Vagina (tissue), 2 donors: ENCODE measurements around the gene IL1R2. TPM values are rescaled to one million over a fixed set of nuclear protein-coding genes. Genes with fewer than 3 reads are reported as not detected.
A peak's percentile ranks its signal among the peaks of the same experiment; 100 is the strongest.

ENCODE experiments used
- DNase-seq, 2 donors: peaks; one replicate each; pipeline ENCODE4 v3.0.0-alpha.2; 2017; ENCODE audit errors: extremely low spot score in 2 of 2
- H3K27ac ChIP-seq: fragments of 200-600 bp; sonication (generic); one replicate; pipeline ENCODE4 v1.5.1; 2019
- H3K27me3 ChIP-seq: fragments of 200-600 bp; sonication (generic); one replicate; pipeline ENCODE4 v1.5.1; 2019
- H3K36me3 ChIP-seq, 2 donors: fragments of 200-600 bp; sonication (generic); one replicate each; pipeline ENCODE4 v1.5.1; 2017 to 2019
- H3K4me1 ChIP-seq: fragments of 200-600 bp; sonication (generic); one replicate; pipeline ENCODE4 v1.5.1; 2019
- H3K4me3 ChIP-seq, 2 donors: fragments of 200-600 bp; sonication (generic); 1 replicate in 1 of 2; 2 replicates in 1 of 2; pipeline ENCODE4 v1.5.1; 2016 to 2019
- H3K9me3 ChIP-seq: fragments of 200-600 bp; sonication (generic); one replicate; pipeline ENCODE4 v1.5.1; 2019
- POLR2A ChIP-seq, 2 donors: fragments of 450-650 bp; IDR thresholded peaks; one replicate each; pipeline ENCODE4 v1.6.1; 2017; ENCODE audit warnings: antibody characterized with exemption in 2 of 2, mild to moderate bottlenecking in 2 of 2, moderate library complexity in 2 of 2
- POLR2AphosphoS5 ChIP-seq, 2 donors: sonication (generic); formaldehyde crosslinking; IDR thresholded peaks; one replicate each; pipeline ENCODE4 v1.9.0; 2017; ENCODE audit warnings: antibody characterized with exemption in 2 of 2, mild to moderate bottlenecking in 2 of 2, low read depth in 1 of 2; ENCODE audit not compliant: insufficient read depth in 1 of 2
- intact Hi-C: fragments of 100-400 bp; cut with DNase I; formaldehyde crosslinking; loops from one replicate; pipeline ENCODE4 v1.15.1; 2023
- total RNA-seq: library from RNA; depleted of rRNA; stranded (reverse); fragments of >200 nt; gene quantifications from one replicate; pipeline ENCODE4 v1.2.3, GENCODE V29; 2016
- TF ChIP-seq, protein P1 (sequence below), 3 experiments: fragments of 450-650 bp in 2 of 3; fragments of 200-600 bp in 1 of 3; sonication (generic) in 1 of 3; IDR thresholded peaks; one replicate each; pipeline ENCODE4 v1.5.1; 2017 to 2019; ENCODE audit warnings: antibody characterized with exemption in 3 of 3, mild to moderate bottlenecking in 2 of 3, moderate library complexity in 2 of 3

Gene IL1R2
- total RNA-seq, 1 donor from 2014 or later, result 63.3 TPM

DNA sequence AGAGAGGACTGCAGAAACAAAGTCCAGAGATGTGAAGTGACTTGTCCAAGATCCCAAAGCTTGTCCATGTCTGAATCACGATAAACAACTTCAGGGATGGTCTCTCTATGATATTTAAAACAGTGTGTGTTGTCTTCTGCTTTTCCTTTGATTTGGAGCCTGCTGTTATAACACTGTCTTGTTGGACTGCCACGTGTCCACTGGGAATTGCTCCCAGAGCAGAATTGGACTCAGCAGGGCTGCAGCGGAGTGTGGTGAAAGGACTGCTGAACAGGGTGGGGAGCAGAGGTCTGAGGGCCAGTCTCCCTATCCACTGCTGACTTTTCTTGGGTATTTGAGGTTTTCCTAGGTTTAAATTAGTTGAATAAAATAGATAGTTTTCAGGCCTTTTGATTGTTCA lies 68.3 kb downstream of the IL1R2 start:
- no peaks in the 10 kb centered on the region for H3K27me3 ChIP-seq
- intact Hi-C loops, result loop anchor here (5.0 kb wide), 2 partner anchors 38 to 82 kb away; partner anchors contain the start of gene IL1R1
- no peak for DNase-seq

DNA sequence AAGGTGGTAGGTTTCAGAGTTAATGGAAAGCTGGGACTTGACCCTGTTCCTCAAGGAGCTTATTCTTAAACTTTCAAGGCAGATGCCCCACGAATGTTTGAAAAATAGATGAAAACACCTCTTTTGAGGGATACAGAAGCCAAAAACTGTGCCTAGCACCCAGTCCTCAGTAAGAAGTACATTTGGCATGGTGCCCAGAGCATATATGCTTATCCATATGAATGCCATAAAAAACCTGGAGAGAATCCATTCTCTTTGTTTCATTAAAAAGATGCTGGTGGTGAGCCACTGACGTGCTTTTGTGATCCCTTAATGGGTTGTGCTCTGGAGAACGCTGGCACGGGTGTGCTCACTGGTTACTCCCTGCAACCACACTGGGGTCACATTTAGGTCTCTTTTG lies 69.0 kb downstream of the IL1R2 start:
- H3K4me1 ChIP-seq, result peaks cover 59% of the 10 kb centered on the region
- H3K27me3 ChIP-seq, result no peaks in the 10 kb centered on the region
- H3K27ac ChIP-seq, result peak overlapping the region; percentile 95
- TF ChIP-seq POLR2A (IDR thresholded peaks at IDR 0.05) (no peak), POLR2AphosphoS5 (IDR thresholded peaks at IDR 0.05; ENCODE audit: insufficient read depth in 1 of 2, low read depth in 1 of 2) (no peak)
- TF ChIP-seq, protein P1, sequence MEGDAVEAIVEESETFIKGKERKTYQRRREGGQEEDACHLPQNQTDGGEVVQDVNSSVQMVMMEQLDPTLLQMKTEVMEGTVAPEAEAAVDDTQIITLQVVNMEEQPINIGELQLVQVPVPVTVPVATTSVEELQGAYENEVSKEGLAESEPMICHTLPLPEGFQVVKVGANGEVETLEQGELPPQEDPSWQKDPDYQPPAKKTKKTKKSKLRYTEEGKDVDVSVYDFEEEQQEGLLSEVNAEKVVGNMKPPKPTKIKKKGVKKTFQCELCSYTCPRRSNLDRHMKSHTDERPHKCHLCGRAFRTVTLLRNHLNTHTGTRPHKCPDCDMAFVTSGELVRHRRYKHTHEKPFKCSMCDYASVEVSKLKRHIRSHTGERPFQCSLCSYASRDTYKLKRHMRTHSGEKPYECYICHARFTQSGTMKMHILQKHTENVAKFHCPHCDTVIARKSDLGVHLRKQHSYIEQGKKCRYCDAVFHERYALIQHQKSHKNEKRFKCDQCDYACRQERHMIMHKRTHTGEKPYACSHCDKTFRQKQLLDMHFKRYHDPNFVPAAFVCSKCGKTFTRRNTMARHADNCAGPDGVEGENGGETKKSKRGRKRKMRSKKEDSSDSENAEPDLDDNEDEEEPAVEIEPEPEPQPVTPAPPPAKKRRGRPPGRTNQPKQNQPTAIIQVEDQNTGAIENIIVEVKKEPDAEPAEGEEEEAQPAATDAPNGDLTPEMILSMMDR (IDR thresholded peaks at IDR 0.05), result no peak
- H3K9me3 ChIP-seq, result no peaks in the 10 kb centered on the region
- H3K36me3 ChIP-seq, result no peaks in the 10 kb centered on the region
- DNase-seq, result no peak
- intact Hi-C loops, result loop anchor here (5.0 kb wide), 2 partner anchors 38 to 82 kb away; partner anchors contain the start of gene IL1R1
- H3K4me3 ChIP-seq, result no peak overlapping the region

More for the DNA sequence above, 68.3 kb downstream of the IL1R2 start:
- no peak overlapping the region for H3K4me3 ChIP-seq
- H3K4me1 ChIP-seq, result peaks cover 59% of the 10 kb centered on the region
- TF ChIP-seq POLR2A (IDR thresholded peaks at IDR 0.05) (no peak), POLR2AphosphoS5 (IDR thresholded peaks at IDR 0.05; ENCODE audit: insufficient read depth in 1 of 2, low read depth in 1 of 2) (no peak)
- TF ChIP-seq, protein P1 (IDR thresholded peaks at IDR 0.05), result no peak
- H3K27ac ChIP-seq, result peak overlapping the region; percentile 46
- H3K36me3 ChIP-seq, result no peaks in the 10 kb centered on the region
- H3K9me3 ChIP-seq, result no peaks in the 10 kb centered on the region

DNA sequence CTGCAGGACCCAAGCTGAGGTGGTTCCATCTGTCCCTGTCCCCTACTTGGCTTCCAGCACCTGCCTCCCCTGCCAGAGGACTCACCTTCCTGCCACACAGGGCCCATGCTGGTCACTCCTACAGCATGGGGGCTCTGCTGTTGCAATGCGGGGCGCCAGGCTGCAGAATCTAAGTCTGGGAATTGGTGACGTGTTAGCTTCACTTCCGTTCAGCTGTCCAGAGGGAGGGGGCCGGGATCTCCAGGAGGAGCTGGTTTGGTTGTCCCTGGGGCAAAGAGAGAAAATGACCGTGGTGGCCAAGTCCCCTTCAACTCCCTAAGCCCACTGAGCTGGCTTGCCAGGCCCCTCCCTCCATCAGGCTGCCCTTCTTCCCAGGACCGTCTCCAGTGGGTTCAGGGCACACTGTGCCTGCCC lies 69.5 kb downstream of the IL1R2 start:
- DNase-seq, result peak in 1 of 2 donors; percentile 84
- TF ChIP-seq POLR2AphosphoS5 (IDR thresholded peaks at IDR 0.05; ENCODE audit: insufficient read depth in 1 of 2, low read depth in 1 of 2), result no peak
- no peak for TF ChIP-seq POLR2A (IDR thresholded peaks at IDR 0.05)
- TF ChIP-seq, protein P1 (IDR thresholded peaks at IDR 0.05), result no peak
- H3K36me3 ChIP-seq, result no peaks in the 10 kb centered on the region
- no peaks in the 10 kb centered on the region for H3K9me3 ChIP-seq
- no peak overlapping the region for H3K4me3 ChIP-seq
- intact Hi-C loops, result loop anchor here (5.0 kb wide), 2 partner anchors 39 to 81 kb away; partner anchors contain the start of gene IL1R1
- peak overlapping the region; percentile 95 for H3K27ac ChIP-seq
- peaks cover 61% of the 10 kb centered on the region for H3K4me1 ChIP-seq
- no peaks in the 10 kb centered on the region for H3K27me3 ChIP-seq

DNA sequence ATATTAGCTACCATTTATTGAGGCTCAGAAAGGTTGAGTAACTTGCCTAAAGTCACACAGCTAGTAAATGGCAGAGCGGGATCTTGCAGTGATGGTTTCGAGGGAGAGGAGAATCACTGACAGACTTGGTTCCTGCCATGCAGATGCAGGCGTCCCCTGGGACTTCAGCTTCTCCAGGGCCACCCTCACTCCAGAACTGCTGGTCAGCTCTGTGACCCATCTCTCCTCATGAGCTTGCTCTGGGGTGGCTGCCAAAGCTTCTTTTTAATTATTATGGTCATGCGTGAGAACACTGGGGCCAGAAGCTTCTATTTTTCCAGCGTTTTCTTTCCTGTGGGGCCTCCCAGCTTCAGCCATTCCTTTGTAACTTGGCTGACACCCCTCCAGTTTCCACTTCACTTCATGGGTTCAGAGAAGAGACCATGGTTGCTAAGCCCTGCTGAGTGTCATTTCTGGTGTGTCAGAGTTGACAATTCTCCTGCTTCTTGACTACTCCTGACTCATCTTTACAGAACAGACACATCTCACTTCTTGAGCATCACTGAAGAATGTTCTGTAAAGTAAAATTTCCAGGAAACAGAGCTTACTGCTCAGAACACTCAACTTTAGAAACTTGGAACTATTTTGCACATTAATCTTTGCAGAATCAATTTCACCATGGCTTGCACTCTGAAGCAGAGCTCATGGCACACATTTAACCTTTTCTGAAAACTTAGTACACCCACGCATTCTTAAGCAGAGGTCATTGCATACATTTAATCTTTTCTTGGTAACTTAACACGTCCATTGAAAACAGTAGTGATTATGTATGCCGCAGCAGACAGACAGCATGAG lies 70.4 kb downstream of the IL1R2 start:
- DNase-seq, result peak in 1 of 2 donors; percentile 80
- Histone ChIP-seq H3K27me3 (no peaks in the 10 kb centered on the region), H3K4me1 (peaks cover 61% of the 10 kb centered on the region), H3K36me3 (no peaks in the 10 kb centered on the region), H3K9me3 (no peaks in the 10 kb centered on the region), H3K4me3 (no peak overlapping the region), H3K27ac (peak overlapping the region; percentile 95)
- intact Hi-C loops, result loop anchor here (5.0 kb wide), 2 partner anchors 40 to 80 kb away; partner anchors contain the start of gene IL1R1
- TF ChIP-seq POLR2A (IDR thresholded peaks at IDR 0.05) (no peak), POLR2AphosphoS5 (IDR thresholded peaks at IDR 0.05; ENCODE audit: insufficient read depth in 1 of 2, low read depth in 1 of 2) (peak in 1 of 2 donors; percentile 9)
- TF ChIP-seq, protein P1 (IDR thresholded peaks at IDR 0.05), result no peak
